EH (cell line): ENCODE results near the gene FAM180A.

Experiments
- DNase-seq: peaks from one replicate; pipeline ENCODE4 v3.0.0-alpha.2; 2015; ENCODE audit warnings: low read depth

FAM180A gene

GRCh38 chr7:135771051-135771450 lies 22.4 kb upstream of the FAM180A start:
- DNase-seq, result no peak

GRCh38 chr7:135770139-135770710 lies 21.6 kb upstream of the FAM180A start:
- DNase-seq, result no peak

- no peak for DNase-seq
Measured at GRCh38 chr7:135769005-135769802, 20.6 kb upstream of the FAM180A start.

GRCh38 chr7:135768467-135768866 lies 19.9 kb upstream of the FAM180A start:
- no peak for DNase-seq

DNA sequence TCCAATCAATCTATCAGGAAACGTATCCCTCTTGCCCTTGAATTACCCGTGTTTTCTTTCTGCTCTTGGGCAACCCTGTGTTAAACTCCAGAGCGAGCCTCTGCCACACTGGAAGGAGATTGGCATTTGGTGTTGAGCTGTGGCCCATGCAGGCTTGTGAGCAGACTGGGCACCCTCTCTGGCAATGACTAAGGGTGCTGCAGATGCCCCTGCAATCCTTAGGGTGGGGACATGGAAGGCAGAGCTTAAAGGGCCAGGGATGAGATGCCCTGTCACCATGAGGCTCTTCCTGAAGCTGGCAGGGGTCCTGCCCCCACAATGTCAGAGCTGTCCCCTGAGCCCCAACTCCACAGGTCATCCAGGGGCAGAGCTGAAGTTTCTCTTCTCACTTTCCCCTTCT lies 19.5 kb upstream of the FAM180A start:
- no peak for DNase-seq

DNA sequence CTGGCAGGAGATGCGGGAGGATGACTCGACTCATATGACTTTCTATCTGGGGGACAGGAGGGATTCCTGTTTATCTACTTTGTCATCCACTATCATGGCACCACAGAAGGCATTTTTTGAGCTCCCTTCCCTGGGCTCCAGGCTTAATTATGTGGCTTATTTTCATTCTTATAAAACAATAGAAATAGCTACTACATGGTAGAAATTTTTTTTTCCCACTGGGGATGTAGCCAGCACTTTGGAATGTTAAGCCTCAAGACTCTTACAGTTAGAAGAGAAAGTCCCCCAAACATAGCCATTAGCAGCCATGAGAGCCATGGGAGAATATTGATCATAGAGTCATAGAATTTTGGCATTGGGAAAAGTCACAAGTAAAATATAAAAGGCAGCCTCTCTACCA lies 14.6 kb upstream of the FAM180A start:
- peak; percentile 75 for DNase-seq

DNA sequence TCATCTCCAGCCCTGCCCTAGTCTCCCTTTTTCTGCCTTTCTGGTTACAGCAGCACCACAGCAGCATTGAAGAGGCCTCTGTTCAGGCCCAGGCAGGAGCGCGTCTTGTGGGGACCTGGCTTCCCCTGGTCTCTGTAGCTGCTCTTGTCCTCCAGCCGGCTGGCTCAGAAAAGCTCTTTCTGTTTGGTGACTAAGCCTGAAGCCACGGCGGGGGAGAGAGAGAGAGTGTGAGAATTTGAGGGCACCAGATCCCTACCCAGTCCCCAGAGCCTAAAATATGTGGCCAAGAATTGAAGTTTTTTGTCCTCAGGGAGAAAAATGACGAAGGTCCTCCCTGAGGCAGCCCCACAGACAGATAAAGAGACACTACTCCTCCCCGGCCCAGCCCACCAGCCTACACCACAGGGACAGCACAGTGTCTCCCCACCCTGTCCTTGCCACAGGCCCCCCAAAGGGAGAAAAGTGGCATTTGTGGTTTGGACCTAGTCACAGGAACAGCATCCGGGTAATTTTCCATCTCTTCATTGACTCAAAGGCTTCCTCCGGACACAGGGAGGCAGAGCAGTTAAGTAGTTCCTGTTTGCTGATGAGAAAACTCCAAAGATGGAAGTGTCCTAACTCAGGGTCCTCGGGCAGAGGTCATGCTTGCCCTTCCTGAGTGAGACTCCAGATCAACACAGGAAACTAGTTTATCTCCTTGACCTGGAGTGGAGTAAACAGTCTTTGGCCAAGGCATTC lies 13.3 kb upstream of the FAM180A start:
- DNase-seq, result peak; percentile 91

- no peak for DNase-seq
Measured at GRCh38 chr7:135759532-135759931, 10.9 kb upstream of the FAM180A start.

GRCh38 chr7:135758531-135758932 lies 9.9 kb upstream of the FAM180A start:
- DNase-seq, result peak; percentile 70

- DNase-seq, result peak; percentile 83
Measured at GRCh38 chr7:135757719-135758411, 9.3 kb upstream of the FAM180A start.

GRCh38 chr7:135756191-135756590 lies 7.6 kb upstream of the FAM180A start:
- DNase-seq, result no peak

GRCh38 chr7:135755351-135755753 lies 6.7 kb upstream of the FAM180A start:
- DNase-seq, result no peak

- DNase-seq, result no peak
Measured at GRCh38 chr7:135753616-135754413, 5.2 kb upstream of the FAM180A start.

DNA sequence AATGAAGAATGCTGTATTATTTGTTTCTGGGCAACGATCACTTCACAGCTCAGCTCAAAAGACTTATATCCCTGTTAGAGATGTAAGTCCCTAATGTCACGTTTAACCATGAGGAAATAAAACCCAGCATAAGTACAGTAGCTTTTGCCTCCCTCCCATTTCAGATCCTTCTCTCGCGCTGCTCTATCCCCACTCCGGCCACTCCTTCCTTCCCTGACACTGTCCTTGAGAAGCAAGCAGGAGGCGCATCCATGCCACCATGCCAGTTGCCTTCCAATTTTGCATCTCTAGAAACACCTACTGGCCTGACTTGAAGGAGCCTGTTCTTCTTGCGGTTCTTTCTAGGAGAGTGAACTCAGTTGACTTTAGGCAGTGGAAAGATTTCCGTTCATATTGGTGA lies 1.2 kb downstream of the FAM180A start:
- DNase-seq, result no peak

DNA sequence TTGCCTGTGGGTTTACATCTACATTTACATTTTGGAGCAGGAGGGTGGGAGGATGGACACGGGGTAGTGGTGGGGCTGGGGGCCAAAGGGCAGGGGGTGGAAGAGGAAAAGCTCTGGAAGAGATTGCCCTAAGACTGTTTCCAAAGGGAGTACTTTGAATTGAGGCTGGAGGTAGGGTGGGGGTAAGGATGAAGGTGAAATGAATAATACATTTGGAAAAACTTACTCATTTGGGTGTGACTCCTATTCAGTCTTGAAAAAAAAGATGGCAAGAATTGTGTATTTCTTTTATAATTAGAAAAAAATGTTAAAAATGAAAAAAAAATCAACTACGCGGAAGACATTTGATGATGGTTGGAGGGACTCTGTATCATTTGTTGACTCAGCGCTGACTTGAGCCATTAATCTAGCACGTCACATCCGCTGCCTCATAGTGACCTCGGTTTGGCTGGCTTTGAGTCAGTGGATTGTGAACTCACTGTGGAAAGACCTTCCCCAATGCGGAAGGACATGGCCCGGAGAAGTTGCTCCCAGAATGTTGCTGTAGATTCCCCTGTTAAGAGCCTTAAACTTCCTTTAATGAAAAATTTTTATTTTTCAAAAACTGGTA lies 2.8 kb downstream of the FAM180A start:
- DNase-seq, result peak; percentile 98

DNA sequence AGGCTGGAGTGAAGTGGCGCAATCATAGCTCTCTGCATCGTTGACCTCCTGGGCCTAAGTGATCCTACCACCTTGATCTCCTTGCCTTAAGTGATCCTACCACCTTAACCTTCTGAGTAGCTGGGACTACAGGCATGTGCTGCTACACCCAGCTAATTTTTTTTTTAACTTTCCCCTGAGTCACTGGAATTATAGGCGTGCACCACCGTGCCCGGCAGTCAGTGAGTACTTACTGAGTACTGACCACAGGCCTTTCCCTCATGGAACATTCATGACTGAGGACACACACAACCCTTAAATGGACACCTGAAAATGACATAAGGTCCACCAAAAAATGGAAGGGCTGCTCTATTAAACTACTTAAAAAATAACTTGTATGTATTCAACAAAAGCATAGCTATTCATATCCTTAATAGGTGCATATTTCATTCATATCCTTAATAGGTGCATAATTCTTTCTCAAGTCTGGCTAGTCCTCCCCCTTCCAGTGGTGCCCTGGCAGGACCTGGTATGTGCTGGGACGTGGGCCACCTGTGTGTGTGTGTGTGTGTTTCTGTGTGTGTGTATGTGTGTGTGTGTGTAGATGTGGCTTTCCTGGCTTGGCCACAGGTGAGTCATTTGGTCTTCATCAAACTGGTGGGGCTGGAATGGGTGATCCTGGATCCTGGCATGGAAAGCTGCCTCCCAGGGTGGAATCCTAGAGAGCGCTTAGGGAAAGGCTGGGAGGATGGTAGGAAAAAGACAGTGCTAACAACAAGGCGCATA lies 3.5 kb downstream of the FAM180A start:
- peak; percentile 90 for DNase-seq

GRCh38 chr7:135743907-135744731 lies 4.5 kb downstream of the FAM180A start:
- DNase-seq, result peak; percentile 82

GRCh38 chr7:135742371-135742770 lies 6.2 kb downstream of the FAM180A start:
- peak; percentile 15 for DNase-seq

DNA sequence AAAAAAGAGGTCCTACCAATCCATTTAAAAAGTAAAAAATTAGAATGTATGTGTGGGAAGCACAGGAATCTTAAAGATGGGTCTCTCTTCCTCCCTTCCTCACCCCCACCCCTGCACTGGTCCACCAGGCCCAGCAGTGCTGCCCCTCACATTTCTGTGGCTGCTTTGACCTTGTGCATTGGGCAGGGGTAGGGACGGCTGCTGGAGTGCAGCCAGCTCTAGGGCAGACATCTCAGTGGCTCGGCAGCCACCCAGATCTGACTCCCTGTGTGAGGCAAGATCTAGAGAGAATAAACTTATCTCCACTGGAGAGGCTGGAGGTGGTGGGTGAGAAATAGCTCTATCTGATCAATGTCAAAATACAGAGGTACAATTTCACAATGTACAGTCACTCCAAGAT lies 6.7 kb downstream of the FAM180A start:
- DNase-seq, result no peak

DNA sequence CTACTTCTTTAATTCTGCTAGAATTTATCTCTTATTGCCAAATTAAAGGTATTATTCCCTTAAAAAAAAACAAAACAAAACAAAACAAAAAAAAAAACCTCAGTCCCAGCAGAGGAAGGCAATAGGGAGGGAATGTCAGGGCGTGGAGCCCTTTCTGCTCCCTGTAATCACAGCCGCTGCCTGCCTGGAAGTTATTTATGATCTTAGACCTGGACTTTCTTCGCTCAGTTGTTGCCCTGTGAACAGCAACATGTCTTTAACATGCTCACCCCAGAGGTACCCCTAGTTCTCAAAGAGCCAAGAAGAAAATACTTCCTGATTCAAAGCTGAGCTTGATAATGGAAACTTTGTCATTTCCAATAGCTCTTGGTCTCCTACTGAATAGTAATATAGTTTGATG lies 7.7 kb downstream of the FAM180A start:
- DNase-seq, result no peak
